Astrocyte of the cerebellum (primary cell): ENCODE measurements around the gene APOBEC4.

Experiments
- DNase-seq: peaks from one replicate; pipeline ENCODE4 v3.0.0-alpha.2; 2011; ENCODE audit warnings: low read depth
- H3K4me3 ChIP-seq: 2 replicates; pipeline ENCODE4 v1.5.1; 2011; ENCODE audit warnings: mild to moderate bottlenecking, low read depth, low read length, moderate library complexity
- in situ Hi-C: cut with HindIII; loops from 2 replicates; pipeline ENCODE4 v1.10.0; 2017; ENCODE audit warnings: low sequenced_read_pairs
- TF ChIP-seq, protein P1 (sequence below): IDR thresholded peaks from 2 replicates; pipeline ENCODE4 v1.5.1; 2012; ENCODE audit warnings: low read length, low read depth, moderate library complexity, mild to moderate bottlenecking; ENCODE audit errors: missing control alignments

APOBEC4 gene

GRCh38 chr1:183636334-183636682 is 16.8 kb downstream of the APOBEC4 start:
- DNase-seq, result no peak
- H3K4me3 ChIP-seq, result peak overlapping the region; percentile 86
- TF ChIP-seq, protein P1, sequence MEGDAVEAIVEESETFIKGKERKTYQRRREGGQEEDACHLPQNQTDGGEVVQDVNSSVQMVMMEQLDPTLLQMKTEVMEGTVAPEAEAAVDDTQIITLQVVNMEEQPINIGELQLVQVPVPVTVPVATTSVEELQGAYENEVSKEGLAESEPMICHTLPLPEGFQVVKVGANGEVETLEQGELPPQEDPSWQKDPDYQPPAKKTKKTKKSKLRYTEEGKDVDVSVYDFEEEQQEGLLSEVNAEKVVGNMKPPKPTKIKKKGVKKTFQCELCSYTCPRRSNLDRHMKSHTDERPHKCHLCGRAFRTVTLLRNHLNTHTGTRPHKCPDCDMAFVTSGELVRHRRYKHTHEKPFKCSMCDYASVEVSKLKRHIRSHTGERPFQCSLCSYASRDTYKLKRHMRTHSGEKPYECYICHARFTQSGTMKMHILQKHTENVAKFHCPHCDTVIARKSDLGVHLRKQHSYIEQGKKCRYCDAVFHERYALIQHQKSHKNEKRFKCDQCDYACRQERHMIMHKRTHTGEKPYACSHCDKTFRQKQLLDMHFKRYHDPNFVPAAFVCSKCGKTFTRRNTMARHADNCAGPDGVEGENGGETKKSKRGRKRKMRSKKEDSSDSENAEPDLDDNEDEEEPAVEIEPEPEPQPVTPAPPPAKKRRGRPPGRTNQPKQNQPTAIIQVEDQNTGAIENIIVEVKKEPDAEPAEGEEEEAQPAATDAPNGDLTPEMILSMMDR, result no peak
- in situ Hi-C loops, result no loop called here

- TF ChIP-seq, protein P1, result no peak
- in situ Hi-C loops, result no loop called here
- DNase-seq, result peak; percentile 95
- H3K4me3 ChIP-seq, result peak within 1 kb of the TSS; percentile 86
Observed at GRCh38 chr1:183635606-183636333, 17.3 kb downstream of the APOBEC4 start, which contains the start of gene ARPC5. TSS of gene ARPC5 (minus strand) at chr1:183635783. CDS start at chr1:183635659, 124 bp downstream.

DNA sequence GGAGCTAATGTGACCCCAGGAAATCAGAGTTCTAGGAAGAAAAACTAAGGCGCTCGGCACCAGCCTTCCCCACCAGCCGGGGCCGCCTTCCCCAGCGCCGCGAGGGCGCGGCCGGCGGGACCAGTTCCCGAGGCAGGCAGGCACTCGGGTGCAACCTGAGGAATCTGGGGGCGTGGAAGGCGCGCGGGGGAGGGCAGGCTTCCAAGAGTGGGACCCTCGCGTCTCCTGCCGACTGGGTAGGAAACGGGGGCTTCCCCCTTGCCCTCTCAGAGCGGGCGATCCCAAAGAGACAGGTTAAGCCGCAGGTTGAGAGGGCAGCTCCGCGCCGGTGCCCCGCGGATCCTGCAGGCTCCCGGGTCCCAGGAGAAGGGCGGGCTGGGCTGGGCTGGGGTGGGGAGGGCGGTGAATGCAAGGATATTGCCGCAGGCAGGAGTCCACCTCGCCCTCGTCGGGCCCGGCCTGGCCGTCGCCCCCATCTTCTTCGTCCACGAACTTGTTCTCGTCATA is 18.0 kb downstream of the APOBEC4 start:
- DNase-seq, result no peak
- peak overlapping the region; percentile 86 for H3K4me3 ChIP-seq
- in situ Hi-C loops, result no loop called here
- TF ChIP-seq, protein P1, result no peak

GRCh38 chr1:183634429-183635065 is 18.6 kb downstream of the APOBEC4 start:
- in situ Hi-C loops, result no loop called here
- TF ChIP-seq, protein P1, result no peak
- peak overlapping the region; percentile 86 for H3K4me3 ChIP-seq
- no peak for DNase-seq

DNA sequence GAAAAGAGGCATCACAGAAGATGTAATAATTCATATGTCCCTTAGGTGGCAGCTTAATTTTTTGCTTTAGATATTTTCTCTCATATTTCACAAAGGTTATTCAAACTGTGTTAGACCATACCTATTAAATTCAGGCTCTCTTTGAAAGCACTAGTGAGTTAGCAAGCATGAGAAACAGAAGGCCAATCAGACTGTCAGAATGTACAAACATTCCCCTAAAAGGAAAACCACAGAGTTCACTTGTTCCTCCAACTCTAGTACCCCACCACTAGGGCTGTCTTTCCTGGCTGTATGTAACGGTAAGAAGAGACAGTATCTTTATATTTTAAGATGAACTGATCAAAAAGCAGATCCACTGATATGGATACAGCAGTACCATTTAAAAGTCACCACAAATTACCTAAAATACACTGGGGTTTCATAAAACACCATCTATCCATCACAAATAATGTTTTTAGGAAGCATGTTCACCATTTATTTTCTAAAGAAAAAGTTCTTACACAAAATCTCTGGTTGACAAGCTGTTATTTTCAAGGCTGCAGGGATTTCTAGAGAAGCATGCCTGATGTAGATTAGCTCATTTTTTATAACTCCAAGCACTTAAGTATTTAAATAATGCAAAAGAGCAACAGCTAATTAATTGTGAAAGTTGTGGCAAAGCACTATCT is 19.3 kb downstream of the APOBEC4 start:
- in situ Hi-C loops, result no loop called here
- H3K4me3 ChIP-seq, result peak overlapping the region; percentile 86
- TF ChIP-seq, protein P1, result peak; percentile 59
- peak; percentile 76 for DNase-seq

DNA sequence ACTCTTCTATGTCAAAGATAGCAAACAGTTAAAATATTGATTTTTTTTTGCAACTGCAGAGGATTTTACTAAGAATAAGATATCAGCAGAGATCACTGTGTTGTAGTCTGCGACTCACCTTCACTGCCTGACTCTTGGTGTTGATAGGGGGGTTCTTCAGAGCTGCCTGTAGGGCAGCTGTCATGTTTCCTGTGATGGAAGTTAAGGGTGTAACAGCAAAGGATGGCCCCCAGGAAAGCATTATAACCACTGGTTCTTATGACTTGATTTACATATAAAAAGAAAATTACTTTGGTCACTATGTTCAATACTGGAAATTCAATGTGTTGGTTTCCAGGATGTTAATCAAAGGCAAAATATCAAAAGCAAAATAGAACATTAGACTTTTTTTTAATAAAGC is 20.2 kb downstream of the APOBEC4 start:
- in situ Hi-C loops, result no loop called here
- H3K4me3 ChIP-seq, result peak overlapping the region; percentile 86
- TF ChIP-seq, protein P1, result no peak
- DNase-seq, result no peak
